HG02870 (cell line): Measurements from ENCODE around the gene POM121L2.

Source experiments
- ATAC-seq: cut with Tn5 transposase; IDR thresholded peaks from one replicate; pipeline ENCODE4 v1.9.1; 2021; ENCODE audit warnings: mild to moderate bottlenecking, moderate library complexity; ENCODE audit not compliant: unreplicated experiment

The POM121L2 gene

GRCh38 chr6:27312146-27312949 is at the start of gene POM121L2:
Gene POM121L2, minus strand, starts transcription at chr6:27312273. Its CDS starts 103 bp downstream, at chr6:27312170.
- ATAC-seq = peak; percentile 67

DNA sequence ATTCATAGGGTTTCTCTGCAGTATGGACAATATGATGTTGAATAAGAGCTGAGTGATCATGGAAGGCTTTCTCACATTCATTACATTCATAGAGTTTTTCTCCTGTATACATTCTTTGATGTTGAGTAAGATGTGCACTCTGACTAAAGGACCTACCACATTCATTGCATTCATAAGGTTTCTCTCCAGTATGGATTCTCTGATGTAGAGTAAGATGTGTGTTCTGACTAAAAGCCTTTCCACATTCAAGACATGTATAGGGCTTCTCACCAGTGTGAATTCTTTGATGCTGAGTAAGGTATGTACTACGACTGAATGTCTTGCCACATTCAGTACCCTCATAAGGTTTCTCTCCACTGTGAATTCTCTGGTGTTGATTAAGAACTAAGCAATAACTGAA is 47.2 kb upstream of the POM121L2 start:
- ATAC-seq = no peak

DNA sequence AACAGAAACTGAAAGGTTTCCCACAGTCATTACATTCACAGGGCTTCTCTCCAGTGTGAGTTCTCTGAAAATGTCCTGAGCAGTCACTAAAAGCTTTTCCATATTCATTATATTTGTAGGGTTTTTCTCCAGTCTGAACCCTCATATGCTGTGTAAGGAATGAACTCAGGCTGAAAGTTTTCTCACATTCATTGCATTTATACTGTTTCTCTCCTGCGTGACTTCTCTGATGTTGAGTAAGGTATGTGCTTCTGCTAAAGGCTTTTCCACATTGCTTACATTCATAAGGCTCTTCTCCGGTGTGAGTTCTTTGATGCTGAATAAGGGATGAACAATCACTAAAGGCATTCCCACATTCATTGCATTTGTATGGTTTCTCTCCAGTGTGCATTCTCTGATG is 46.7 kb upstream of the POM121L2 start:
- ATAC-seq = no peak

DNA sequence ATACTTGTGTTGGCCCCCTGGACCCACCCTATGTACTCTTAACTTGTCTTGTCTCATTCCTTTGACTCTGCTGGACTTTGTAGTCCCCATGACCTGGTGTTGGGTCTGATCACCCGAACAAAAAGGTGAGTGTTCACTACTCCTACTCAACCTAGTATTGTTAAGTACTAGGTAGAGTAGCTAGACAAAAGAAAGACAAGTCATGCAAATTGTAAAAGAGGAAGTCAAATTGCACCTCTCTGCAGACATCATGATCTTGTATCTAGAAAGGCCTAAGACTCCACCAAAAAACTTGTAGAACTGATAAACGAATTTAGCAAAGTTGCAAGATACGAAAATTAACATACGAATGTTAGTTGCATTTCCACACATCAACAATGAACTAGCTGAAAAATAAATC is 40.8 kb upstream of the POM121L2 start:
- ATAC-seq = no peak

DNA sequence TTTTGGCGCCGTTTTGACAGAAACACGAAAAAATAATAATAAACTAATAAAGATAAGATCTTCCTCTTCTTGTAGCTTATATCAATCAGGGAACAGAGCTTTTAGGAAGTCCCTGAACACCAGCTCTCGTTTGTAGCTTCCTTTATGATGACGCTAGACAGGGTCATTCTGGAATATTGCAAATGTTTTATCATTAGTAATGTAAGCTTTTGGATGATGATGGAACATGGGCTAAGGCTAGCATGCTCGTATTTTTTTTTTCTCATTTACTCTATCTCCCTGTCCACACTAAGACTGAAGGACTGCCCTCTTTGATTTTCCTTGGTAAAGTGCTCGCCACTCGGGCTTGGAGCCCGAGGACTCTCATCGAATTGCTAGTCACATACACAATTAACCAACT is 22.1 kb upstream of the POM121L2 start:
- ATAC-seq = no peak

DNA sequence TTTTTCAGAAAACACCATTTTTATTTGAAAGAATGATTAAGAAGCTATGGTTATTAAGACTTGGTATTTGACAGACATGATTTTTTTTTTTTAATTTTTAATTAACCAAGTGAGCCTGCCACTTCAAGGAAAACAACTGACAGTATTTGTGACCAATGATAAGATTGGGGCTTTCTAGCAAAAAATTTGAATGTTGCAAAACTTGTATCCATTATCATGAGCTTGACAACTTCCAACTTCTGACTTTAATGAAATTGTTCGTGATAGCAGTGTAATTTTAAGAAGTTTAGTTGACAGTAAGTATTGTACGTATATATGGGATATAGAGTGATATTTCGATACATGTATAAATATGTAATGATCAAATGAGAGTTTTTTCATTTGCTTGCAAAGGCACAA is 21.6 kb upstream of the POM121L2 start:
- ATAC-seq = no peak

DNA sequence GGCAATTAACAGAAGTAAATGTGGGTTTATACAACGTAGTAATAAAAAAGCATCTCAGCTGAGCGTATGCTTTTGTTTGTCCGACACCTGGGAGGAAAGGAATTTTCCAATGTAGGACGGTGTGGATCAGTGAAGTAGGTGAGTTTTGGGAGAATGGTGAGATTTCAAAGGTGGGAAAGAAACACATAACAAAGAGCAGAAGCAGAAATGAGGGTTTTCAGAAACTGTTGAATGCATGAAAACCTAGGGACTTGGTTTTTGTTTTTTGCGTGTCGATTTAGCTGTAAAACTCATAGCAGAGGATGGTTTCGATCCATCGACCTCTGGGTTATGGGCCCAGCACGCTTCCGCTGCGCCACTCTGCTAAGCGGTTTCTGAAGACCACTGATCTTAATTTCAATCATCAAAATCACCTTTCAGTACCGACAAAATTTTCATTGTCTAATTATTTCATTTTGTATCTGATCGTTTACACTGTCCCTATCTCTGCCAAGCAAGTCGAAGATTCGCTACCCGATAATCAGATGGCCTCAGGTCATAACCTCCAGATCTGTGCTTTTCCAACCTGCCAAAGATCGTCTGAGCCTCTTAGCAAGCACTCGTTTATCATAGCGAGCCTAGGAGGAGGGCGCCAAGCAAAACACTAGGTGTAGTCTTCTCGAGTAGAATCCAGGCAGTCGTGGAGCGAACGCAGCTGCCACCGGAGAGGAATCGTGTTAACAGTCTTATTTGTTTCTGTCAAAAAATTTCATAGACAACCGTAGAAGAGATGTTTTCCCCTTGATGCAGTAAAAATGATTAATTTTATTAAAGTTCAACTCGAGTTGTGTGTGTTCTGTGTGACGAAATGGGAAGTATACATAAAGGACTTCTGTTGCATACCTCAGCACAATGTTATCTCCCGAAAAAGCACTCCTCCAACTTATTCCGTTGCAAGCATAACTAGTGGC is 20.9 kb upstream of the POM121L2 start:
- peak; percentile 55 for ATAC-seq

DNA sequence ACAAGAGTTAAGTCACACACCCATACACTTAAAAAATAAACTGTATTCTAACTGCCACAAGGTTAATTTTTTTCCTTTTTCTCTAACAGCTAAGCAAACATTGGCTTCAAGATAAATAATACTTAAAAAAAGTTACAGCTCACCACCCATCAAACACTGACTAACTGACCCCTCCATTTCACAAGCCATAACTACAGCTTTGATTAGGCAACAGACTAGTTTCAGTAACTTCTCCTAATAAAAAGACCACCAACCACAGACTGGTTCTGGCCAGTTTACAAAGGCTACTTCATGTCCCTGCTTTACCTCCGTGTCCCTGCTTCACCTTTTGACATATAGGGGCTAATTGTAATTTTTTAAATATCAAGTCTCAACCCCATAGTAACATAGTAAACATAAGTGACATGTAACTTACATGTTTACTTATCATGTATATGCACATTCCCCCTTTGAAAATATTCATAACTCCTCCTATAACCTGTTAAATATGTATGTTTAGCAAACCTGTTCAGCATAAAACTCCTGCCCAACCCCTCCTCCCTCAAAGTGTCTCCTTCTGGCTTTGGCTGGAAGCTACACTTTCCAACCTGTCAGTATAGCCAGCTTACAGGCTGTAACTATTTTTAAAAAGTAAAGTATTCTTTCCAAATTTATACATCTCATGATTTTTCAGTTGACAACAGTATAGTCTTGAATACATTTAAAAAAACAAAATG is 15.1 kb upstream of the POM121L2 start:
- ATAC-seq = no peak

DNA sequence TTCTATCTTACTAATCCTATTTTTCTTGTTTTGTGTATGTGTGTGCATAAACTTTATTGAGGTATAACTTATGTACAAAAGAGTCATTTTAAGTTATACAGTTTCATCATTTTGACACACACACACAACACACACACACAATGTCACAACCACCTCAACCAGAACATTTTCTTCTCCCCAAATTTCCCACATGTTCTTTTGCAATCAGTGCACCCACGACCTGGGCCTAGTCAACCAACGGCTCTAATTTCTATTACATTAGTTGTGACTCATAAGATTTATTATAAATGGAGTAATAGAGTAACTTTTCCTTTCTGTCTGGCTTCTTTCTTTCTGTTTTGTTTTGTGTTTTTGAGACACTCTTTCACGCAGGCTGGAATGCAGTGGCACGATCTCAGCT is 9.8 kb upstream of the POM121L2 start:
- no peak for ATAC-seq

DNA sequence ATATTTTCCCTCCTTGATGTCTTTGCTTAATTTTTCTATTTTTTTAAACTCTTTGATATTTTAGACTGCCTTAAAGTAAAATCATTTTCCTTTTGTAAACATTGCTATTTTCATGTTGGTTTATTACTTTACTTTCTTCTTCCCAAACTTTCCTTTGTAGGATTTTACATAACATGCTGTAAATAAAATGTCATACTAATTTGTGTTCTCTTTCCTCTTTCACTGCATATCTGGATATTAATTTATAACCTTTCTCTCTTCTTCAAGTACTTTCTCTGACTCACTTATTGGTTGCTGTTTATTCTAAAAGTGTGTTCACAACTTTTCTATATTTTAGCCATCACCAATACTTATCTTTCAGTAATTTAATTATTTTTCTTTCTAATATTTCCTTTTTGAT is 9.3 kb upstream of the POM121L2 start:
- ATAC-seq = no peak

GRCh38 chr6:27318973-27319372 is 6.9 kb upstream of the POM121L2 start:
- ATAC-seq = no peak

- ATAC-seq = no peak
These were observed 2.0 kb upstream of the POM121L2 start for GRCh38 chr6:27314046-27314445.

- peak; percentile 24 for ATAC-seq
These were observed 838 bp upstream of the POM121L2 start for GRCh38 chr6:27312950-27313271.

DNA sequence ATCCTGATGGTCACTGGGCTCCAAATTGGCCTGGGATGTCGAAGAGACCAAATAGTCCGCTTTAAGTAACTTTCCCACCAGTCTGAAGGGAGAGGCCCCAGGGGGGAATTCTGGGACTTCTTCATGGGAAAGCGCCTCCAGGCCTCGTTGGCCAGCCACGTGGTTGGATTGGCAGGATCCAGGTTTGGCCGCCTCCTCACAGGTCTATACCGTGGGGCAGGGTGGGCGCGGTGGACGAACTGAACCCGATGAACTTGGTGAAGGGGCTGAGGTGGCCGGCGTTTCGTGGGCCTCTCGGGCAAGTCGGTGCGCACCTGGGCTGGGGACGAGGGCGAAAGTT is 297 bp downstream of the POM121L2 start:
- ATAC-seq = no peak

- ATAC-seq = no peak
These were observed 8.3 kb downstream of the POM121L2 start for GRCh38 chr6:27303613-27304272.

DNA sequence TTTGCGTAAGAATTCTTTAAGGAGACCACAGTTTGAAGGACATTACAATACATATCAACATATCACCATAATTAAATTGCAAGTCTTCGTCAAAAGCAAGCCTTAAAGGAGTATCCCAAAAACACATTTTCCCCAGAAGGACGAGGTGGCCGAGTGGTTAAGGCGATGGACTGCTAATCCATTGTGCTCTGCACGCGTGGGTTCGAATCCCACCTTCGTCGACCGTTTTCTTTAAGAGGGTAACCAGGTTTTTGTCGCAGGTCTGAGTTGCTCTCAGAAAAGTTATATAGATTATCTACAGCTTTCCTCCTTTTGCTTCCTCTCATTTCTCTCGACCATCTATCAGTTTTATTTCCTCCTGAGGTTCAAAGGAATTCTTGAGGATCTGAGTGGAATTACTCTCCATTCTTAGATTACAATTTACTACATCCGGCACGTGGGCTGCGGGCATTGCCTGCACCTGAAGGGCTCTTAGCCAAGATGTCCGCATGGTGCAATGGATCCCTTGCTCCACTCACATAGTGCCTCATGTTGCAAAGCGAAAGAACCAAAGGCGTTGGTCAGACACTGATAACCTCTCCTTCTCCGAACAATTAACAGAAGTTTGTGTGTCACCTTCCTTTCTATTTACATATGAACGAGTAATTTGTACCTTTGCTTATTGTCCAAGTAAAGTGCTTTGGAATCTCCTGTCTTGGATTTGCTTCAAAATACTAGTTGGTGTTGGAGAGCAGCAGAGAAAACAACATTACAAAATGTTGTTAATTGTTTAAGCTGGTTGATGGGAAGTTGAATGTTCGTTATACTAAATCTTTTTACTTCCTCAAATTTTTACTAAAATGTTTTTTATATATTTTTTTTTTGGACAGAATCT is 14.0 kb downstream of the POM121L2 start:
- no peak for ATAC-seq

DNA sequence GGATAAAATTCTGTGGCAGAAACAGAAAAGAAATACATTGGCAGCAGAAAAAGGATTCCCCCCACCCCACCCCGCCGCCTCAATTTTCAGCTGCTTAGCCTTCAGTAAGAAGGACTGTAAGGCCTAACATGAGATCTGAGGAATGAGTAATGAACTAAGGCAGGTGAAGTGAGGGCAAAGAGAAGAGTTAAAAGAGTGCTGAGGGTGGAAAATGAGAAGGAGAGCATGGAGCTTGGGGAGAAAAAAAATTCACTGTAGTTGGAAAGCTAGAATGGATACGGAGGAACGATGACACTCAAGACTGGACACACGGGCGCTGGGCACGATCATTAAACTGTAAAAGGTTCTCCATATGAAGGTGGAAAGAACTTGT is 14.6 kb downstream of the POM121L2 start:
- ATAC-seq = no peak

GRCh38 chr6:27296106-27296783 is 15.8 kb downstream of the POM121L2 start:
- no peak for ATAC-seq

- no peak for ATAC-seq
These were observed 16.6 kb downstream of the POM121L2 start for GRCh38 chr6:27295301-27296079.
